HFFc6 (cell line): ENCODE measurements around the gene SLC7A8. TPM values are rescaled to one million over a fixed set of nuclear protein-coding genes. Genes with fewer than 3 reads are reported as not detected.
"Not testable (repeated sequence)": the region's sequence is repeated elsewhere in the genome, so short reads cannot be mapped to it uniquely, and the experiment has no call there.

Source experiments
- DNase-seq: peaks from one replicate; pipeline ENCODE4 v3.0.0-alpha.2; 2018
- H3K27ac Mint-ChIP-seq: 2 replicates; pipeline ENCODE4 v1.8.0; 2020; ENCODE audit warnings: mild to moderate bottlenecking, mixed read lengths
- H3K27me3 Mint-ChIP-seq: 2 replicates; pipeline ENCODE4 v1.8.0; 2021; ENCODE audit warnings: mild to moderate bottlenecking, moderate library complexity, mixed read lengths; ENCODE audit not compliant: insufficient read depth
- H3K36me3 Mint-ChIP-seq: 2 replicates; pipeline ENCODE4 v1.8.0; 2021; ENCODE audit warnings: low read depth, mixed read lengths
- H3K4me1 Mint-ChIP-seq: 2 replicates; pipeline ENCODE4 v1.8.0; 2020; ENCODE audit warnings: low read depth, mixed read lengths
- H3K4me3 Mint-ChIP-seq: 2 replicates; pipeline ENCODE4 v1.8.0; 2020; ENCODE audit warnings: mild to moderate bottlenecking, moderate library complexity, mixed read lengths
- H3K9me3 Mint-ChIP-seq: 2 replicates; pipeline ENCODE4 v1.8.0; 2020; ENCODE audit warnings: mild to moderate bottlenecking, mixed read lengths
- total RNA-seq, 6 experiments: library from RNA; stranded (reverse); fragmentation: NEBNext Ultra II Directional; extraction: Animal tissue kit (Norgen Biotek cat#: 25700); gene quantifications; 2 replicates in 1 of 6; 3 replicates in 5 of 6; pipeline ENCODE4 v1.2.3, GENCODE V29; 2021
- TF ChIP-seq, protein P1 (sequence below): fragments of 200-600 bp; sonication (generic); IDR thresholded peaks from 2 replicates; pipeline ENCODE4 v1.5.0; 2021; ENCODE audit warnings: antibody characterized with exemption, mild to moderate bottlenecking

Gene SLC7A8
- total RNA-seq, 6 experiments from 2014 or later: 13.0 to 24.2 (median 23.3) TPM

DNA sequence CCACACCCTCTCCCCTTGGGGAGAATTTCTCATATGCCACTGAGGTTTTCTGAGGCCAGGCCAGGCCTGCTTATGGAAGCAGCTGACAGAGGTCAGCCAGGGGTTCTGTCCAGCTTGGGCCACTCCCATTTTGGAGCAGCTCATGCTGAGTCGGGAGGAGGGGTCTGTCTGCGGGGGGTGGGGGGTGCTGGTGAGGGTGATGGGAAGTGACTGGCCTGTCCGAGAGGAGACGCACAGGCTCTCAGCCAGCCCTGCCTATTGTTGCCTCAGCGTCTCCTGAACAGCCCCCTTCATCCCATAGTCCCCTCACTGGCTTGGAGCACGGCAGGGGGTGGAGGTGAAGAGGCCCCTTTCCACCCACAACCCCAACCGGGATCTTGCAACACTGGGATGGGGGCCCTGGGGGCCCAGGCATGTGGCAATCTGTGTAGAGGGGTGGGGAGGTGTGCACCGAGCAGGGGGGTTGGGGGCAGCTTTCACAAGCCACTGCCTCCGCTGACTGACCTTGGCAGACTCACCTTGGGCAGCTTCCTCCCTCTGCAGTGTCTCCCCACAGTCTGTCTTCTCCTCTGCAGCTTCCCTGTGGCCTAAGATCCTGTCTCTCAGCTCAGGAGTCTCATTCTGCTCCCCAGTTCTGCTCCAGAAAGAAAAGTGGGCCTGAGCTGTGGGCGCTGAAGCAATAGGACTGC lies 69.9 kb downstream of the SLC7A8 start:
- Mint-ChIP-seq H3K27me3 (peaks cover 2% of the 10 kb centered on the region; the same call in 1 of the 2 replicates), H3K9me3 (no peaks in the 10 kb centered on the region), H3K4me1 (peaks cover 32% of the 10 kb centered on the region), H3K4me3 (no peak overlapping the region), H3K36me3 (no peaks in the 10 kb centered on the region), H3K27ac (peak overlapping the region; percentile 99)
- no peak for DNase-seq
- TF ChIP-seq, protein P1, sequence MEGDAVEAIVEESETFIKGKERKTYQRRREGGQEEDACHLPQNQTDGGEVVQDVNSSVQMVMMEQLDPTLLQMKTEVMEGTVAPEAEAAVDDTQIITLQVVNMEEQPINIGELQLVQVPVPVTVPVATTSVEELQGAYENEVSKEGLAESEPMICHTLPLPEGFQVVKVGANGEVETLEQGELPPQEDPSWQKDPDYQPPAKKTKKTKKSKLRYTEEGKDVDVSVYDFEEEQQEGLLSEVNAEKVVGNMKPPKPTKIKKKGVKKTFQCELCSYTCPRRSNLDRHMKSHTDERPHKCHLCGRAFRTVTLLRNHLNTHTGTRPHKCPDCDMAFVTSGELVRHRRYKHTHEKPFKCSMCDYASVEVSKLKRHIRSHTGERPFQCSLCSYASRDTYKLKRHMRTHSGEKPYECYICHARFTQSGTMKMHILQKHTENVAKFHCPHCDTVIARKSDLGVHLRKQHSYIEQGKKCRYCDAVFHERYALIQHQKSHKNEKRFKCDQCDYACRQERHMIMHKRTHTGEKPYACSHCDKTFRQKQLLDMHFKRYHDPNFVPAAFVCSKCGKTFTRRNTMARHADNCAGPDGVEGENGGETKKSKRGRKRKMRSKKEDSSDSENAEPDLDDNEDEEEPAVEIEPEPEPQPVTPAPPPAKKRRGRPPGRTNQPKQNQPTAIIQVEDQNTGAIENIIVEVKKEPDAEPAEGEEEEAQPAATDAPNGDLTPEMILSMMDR: no peak

DNA sequence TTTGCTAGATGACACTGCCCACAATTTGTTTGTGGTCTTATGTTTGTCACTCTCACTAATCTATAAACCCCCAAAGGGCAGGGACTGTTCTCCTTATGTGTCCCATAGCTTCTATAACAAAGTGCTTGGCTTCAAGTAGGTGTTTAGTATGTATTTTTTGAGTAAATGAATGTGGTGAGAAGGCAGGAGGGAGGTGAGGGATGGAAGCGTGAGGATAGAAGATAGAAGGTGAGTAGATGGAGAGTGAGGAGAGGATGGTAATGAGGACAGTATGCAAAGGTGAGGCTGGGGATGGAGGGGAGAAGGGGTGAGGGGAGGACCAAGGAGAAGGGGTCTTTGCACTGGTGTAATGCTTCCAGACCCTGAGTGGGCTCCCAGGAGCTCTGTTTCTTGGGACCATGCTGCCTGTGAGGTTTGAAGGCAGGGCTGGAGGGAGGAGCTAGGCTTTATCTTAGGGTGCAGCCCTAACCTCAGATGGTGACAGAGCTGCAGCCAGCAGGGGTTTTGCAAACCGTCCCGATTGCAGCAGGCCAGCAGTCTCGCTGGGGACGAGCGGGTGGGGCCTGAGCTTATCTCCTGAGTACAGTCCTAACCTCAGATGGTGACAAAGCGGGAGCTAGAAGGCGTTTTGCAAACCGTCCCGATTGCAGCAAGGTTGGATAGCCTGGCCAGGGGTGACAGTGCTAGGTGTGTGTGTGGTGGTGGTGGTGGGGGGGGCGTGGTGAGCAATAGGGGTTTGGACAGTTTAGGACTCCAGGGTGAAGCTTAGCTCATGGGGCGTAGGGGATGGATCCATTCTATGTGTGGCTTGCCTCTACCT lies 70.9 kb downstream of the SLC7A8 start:
- DNase-seq: no peak
- TF ChIP-seq, protein P1: no peak
- Mint-ChIP-seq H3K36me3 (no peaks in the 10 kb centered on the region), H3K9me3 (no peaks in the 10 kb centered on the region), H3K4me3 (no peak overlapping the region), H3K27ac (no peak overlapping the region), H3K4me1 (peaks cover 32% of the 10 kb centered on the region), H3K27me3 (no peaks in the 10 kb centered on the region)

DNA sequence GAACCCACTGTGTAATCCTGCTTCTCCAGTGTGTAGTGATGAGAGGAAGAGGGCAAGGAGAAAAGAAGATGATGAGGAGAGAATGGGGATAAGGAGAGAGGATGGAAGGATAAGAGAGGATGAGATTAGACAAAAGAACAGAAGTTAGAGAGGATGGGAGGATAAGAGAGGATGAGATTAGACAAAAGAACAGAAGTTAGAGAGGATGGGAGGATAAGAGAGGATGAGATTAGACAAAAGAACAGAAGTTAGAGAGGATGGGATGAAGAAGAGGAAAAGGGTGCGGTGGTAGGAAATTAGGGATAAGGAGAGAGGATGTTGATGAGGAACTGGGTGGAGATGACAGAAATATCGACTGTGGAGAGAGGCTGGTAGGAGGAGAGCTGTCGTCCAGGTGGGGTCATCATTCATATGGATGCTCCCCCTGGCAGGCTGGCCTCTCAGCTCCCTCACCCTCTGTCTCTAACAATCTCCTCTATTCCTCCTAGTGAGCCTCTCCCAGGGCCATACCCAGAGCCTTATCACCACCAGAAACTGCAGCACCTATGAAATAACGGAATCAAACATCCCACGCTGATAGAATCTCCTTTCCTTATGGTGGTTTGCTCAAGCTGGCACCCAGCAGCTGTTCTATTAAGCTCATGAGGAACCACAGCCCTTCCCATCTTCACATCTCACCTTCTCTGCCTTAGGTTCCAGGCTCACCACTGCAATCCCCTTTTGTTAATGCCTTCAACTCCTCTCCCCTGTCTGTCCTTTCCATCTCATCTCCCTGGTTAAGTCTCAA lies 72.7 kb downstream of the SLC7A8 start:
- H3K27ac Mint-ChIP-seq: no peak overlapping the region
- H3K4me1 Mint-ChIP-seq: peaks cover 24% of the 10 kb centered on the region
- H3K36me3 Mint-ChIP-seq: no peaks in the 10 kb centered on the region
- H3K27me3 Mint-ChIP-seq: no peaks in the 10 kb centered on the region
- no peak for DNase-seq
- no peaks in the 10 kb centered on the region for H3K9me3 Mint-ChIP-seq
- H3K4me3 Mint-ChIP-seq: no peak overlapping the region
- TF ChIP-seq, protein P1: no peak

DNA sequence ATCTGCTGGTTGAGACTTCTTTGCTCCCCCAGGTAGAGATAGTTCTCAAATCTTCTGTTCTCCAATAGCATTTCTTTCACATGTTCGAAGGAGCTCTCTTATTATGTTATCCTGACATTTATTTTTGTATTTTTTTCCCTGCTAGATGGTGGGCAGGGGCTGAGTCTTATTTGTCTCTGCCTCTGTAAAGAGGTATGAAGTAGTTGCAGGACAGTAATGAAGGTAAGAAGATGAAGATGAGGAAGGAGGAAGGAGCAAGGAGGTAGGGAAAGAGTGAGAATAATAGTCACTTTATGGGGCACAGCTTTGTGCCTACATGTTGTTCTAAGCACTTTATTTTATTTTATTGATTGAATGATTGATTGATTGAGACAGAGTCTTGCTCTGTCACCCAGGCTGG lies 73.7 kb downstream of the SLC7A8 start:
- Mint-ChIP-seq H3K27ac (no peak overlapping the region), H3K4me3 (no peak overlapping the region), H3K27me3 (no peaks in the 10 kb centered on the region; the same call in 1 of the 2 replicates), H3K9me3 (no peaks in the 10 kb centered on the region), H3K36me3 (no peaks in the 10 kb centered on the region), H3K4me1 (peaks cover 21% of the 10 kb centered on the region)
- DNase-seq: no peak
- TF ChIP-seq, protein P1: no peak

DNA sequence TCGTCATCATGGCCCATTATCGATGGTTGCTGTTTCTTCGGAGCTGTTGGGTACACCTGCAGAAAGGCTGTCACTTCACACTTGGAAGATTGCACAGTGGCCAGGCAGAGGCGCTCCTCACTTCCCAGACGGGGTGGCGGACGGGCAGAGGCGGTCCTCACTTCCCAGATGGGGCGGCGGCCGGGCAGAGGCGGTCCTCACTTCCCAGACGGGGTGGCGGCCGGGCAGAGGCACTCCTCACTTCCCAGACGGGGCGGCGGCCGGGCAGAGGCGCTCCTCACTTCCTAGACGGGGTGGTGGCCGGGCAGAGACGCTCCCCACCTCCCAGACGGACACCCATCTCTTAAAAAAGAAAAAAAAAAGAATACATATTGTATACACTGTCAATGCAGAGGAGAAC lies 75.3 kb downstream of the SLC7A8 start:
- not testable (repeated sequence) for H3K36me3 Mint-ChIP-seq, DNase-seq, H3K27me3 Mint-ChIP-seq, H3K9me3 Mint-ChIP-seq, H3K4me3 Mint-ChIP-seq, H3K27ac Mint-ChIP-seq
- peaks cover 13% of the 10 kb centered on the region for H3K4me1 Mint-ChIP-seq

DNA sequence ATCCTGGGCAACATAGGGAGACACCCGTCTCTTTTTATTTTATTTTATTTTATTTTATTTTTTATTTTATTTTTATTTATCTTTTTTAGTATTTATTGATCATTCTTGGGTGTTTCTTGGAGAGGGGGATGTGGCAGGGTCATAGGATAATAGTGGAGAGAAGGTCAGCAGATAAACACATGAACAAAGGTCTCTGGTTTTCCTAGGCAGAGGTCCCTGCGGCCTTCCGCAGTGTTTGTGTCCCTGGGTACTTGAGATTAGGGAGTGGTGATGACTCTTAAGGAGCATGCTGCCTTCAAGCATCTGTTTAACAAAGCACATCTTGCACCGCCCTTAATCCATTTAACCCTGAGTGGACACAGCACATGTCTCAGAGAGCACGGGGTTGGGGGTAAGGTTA lies 75.8 kb downstream of the SLC7A8 start:
- not testable (repeated sequence) for H3K27me3 Mint-ChIP-seq, H3K27ac Mint-ChIP-seq, DNase-seq, H3K9me3 Mint-ChIP-seq, H3K4me3 Mint-ChIP-seq, H3K36me3 Mint-ChIP-seq
- H3K4me1 Mint-ChIP-seq: peaks cover 13% of the 10 kb centered on the region
